Amniotic stem cell (primary cell): Measurements from ENCODE around the gene STUB1.

Source experiments
- DNase-seq: peaks from one replicate; lab custom pipeline; 2025; lab: John Stamatoyannopoulos, UW

STUB1 gene

GRCh38 chr16:644556-644955 is 35.7 kb upstream of the STUB1 start:
- DNase-seq: no peak

DNA sequence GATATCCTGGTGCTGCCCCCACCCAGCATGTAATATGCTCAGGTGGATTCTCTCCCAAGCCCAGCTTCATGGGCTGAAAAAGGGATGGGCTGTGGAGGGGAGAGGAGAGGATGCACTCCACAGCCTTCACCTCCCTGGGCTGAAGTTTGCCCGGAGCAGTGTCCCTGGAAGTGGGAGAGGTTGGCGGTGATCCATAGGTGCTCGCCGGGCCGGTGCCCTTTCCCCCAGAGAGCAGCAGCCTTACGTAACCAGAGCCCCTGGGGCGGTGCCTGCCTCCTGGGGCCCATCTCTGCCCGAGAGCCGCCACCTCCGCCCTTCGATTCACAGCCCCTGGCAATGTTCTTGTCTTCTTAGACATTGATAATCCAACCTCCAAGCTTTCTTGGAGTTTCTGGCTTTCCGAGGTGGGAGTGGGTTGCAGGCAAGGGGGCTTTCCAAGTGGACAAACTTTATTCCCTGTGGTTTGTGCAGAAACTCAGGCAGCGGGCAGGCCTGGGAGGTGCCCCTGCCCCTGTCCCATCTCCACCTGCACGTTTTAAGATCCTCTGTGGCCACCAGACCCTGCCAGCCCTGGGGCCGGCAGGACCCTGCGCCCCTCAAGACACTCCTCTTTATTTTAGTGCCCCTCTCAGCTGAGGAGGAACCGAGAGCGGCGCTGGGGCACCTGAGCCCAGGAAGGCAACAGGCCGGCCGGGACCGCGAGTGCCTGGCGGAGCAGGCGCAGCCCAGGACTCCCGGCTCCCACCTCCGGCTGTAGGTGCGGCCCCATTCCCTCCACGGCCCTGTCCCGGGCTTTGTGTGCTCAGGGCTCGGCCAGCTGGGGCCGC is 34.1 kb upstream of the STUB1 start:
- no peak for DNase-seq

GRCh38 chr16:646679-647172 is 33.5 kb upstream of the STUB1 start:
- no peak for DNase-seq

- no peak for DNase-seq
Measured at GRCh38 chr16:647173-647902, 32.9 kb upstream of the STUB1 start.

GRCh38 chr16:648071-648780 is 32.0 kb upstream of the STUB1 start:
- DNase-seq: no peak

DNA sequence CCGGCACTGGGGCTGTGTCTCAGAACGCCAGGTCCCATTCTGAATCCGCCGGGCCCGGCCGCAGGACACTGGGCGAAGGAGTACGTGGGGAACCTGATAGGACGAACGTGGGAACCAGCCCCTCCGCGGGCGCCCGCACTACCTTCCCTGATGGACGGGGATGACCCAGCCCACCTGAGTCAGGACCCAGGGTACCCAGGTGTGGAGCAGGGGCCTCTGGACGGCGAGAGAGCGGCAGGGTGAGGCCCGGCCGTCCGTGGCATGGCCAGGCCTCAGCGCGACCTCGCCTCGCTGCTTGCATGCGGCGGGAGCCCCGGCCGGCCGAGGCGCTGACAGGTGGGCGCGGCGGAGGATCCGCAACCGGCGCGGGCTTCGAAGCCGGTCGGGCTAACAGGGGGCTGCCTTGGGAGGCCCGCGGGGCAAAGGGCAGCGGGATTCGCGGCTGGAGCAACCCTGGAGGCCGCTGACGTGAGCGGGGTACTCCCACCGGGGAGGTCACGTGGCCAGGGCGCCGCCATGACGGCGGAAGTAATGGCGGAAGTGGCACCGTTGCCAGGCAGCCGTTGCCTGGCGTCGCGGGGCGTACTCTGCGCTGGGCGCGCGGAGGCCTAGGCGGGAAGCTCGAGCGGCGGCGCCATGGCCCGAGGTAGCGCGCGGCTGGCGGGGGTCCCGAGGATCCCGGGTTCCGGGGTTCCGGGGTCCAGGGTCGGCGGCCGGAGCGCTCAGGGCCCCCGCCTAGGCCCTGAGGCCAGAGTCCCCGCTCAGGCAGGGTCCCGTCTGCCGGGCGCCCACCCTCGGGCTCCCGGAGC is 31.2 kb upstream of the STUB1 start, which contains the start of gene WDR90:
Gene WDR90, plus strand, starts transcription at position 585 of the 809 bp plus-strand sequence. Its CDS starts 52 bp downstream, at position 637.
- peak; percentile 67 for DNase-seq

DNA sequence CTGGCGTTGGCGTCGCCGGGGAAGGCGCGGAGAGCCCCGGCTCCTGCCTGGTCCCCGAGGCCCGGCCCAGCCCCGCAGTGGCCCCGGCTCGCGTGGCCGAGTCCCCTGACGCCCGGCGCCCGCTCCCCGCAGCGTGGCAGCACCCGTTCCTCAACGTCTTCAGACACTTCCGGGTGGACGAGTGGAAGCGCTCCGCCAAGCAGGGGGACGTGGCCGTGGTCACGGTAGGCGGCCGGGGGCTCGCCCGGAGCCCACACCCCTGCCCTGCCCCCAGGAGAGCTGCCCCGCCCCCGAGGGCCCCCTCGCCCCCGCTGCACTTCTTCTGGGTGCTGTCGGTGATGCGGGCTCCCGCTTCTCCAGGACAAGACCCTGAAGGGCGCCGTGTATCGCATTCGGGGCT is 30.6 kb upstream of the STUB1 start:
- DNase-seq: no peak

DNA sequence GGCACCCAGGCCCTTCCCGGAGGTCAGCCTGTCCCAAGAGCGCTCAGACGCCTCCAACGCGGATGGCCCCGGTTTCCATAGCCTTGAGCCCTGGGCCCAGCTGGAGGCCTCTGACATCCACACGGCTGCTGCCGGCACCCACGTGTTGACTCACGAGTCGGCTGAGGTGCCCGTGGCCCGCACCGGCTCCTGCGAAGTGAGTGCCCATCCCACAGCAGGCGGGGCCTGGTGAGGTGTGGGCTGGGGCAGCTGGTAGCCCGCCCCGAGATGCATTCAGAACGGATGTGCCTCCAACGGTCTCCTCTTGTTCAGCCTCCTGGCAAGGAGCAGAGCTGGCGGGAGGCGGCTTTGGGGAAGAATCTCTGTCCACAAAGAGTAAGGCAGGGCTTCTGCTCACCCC is 28.4 kb upstream of the STUB1 start:
- no peak for DNase-seq

GRCh38 chr16:652454-653305 is 27.5 kb upstream of the STUB1 start:
- no peak for DNase-seq

- no peak for DNase-seq
Measured at GRCh38 chr16:654034-654433, 26.2 kb upstream of the STUB1 start.

- DNase-seq: no peak
Measured at GRCh38 chr16:657487-657886, 22.7 kb upstream of the STUB1 start.

- DNase-seq: no peak
Measured at GRCh38 chr16:658679-659571, 21.3 kb upstream of the STUB1 start.

- no peak for DNase-seq
Measured at GRCh38 chr16:659618-660017, 20.6 kb upstream of the STUB1 start.

DNA sequence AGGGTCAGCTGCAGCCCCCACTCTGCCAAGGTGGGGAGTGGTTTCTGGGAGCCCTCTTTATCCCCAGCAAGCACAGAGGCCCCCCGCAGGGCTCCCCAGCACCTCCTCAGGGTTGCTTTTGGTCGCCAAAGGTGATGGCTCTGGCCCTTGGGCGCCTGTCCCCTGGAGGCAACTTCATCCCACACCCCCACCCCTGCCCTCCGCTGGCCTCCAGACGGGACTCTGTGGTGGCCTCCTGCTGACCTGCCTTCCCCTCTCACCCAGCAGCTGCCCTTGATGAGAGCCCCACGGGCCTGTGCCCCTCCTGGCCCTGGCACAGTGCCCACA is 20.1 kb upstream of the STUB1 start:
- no peak for DNase-seq

DNA sequence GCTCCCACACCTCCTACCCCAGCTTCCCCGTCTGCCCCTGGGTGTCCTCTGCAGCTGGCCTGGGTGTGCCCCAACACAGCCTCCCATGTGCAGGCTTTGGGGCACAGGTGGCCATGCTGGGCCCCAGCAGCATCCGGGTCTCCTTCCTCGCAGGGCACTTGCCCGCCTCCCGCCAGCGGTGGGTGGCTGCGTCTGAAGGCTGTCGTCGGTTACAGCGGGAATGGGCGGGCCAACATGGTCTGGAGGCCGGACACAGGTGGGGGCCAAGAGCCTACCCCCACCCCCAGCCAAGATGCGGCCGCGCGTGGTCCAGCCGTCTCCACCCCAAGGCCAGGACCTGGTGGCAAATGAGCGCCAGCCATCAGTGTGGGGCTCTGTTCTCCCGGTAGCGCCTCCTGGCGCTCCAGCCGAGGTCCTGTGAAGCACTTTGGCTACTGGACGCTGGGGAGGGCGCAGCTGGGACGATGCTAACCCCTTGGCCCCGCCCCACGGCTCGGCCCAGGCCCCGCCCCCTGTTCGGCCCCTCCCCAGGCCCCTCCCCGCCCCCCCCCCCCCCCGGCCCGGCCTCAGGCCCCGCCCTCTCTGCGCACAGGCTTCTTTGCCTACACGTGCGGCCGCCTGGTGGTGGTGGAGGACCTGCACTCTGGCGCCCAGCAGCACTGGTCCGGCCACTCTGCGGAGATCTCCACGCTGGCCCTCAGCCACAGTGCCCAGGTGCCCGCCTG is 19.6 kb upstream of the STUB1 start:
- no peak for DNase-seq

- no peak for DNase-seq
Measured at GRCh38 chr16:661184-661821, 18.9 kb upstream of the STUB1 start.

GRCh38 chr16:662095-662494 is 18.1 kb upstream of the STUB1 start:
- DNase-seq: no peak

GRCh38 chr16:662597-662996 is 17.6 kb upstream of the STUB1 start:
- no peak for DNase-seq

GRCh38 chr16:666572-666971 is 13.6 kb upstream of the STUB1 start:
- no peak for DNase-seq
